ENCODE results near the gene FTSJ1.

The FTSJ1 gene

GRCh38 chrX:48475296-48475695 lies 703 bp upstream of the FTSJ1 start:
- ATAC-seq (ENCODE audit: low read depth) (no peak), DNase-seq (ENCODE audit: low spot score in 2 of 2) (no peak)
- H3K27ac Mint-ChIP-seq: peak overlapping the region; percentile 89
- peaks cover 22% of the 10 kb centered on the region for H3K4me1 Mint-ChIP-seq
- H3K9me3 Mint-ChIP-seq: no peaks in the 10 kb centered on the region
- H3K27me3 Mint-ChIP-seq: no peaks in the 10 kb centered on the region
- peak overlapping the region; percentile 83 for H3K4me3 Mint-ChIP-seq
- H3K36me3 Mint-ChIP-seq: peaks cover 8% of the 10 kb centered on the region

- peak overlapping the region; percentile 89 for H3K27ac Mint-ChIP-seq
- no peaks in the 10 kb centered on the region for H3K27me3 Mint-ChIP-seq
- no peak for ATAC-seq (ENCODE audit: low read depth)
- no peak for DNase-seq (ENCODE audit: low spot score in 2 of 2)
- H3K36me3 Mint-ChIP-seq: peaks cover 13% of the 10 kb centered on the region
- peak overlapping the region; percentile 83 for H3K4me3 Mint-ChIP-seq
- peaks cover 27% of the 10 kb centered on the region for H3K4me1 Mint-ChIP-seq
- H3K9me3 Mint-ChIP-seq: no peaks in the 10 kb centered on the region
These were observed 920 bp downstream of the FTSJ1 start for GRCh38 chrX:48476919-48477318.

GRCh38 chrX:48477960-48478755 lies 2.2 kb downstream of the FTSJ1 start:
- no peak for ATAC-seq (ENCODE audit: low read depth)
- no peak overlapping the region for H3K4me3 Mint-ChIP-seq
- DNase-seq (ENCODE audit: low spot score in 2 of 2): no peak
- peaks cover 27% of the 10 kb centered on the region for H3K4me1 Mint-ChIP-seq
- H3K27me3 Mint-ChIP-seq: no peaks in the 10 kb centered on the region
- no peaks in the 10 kb centered on the region for H3K9me3 Mint-ChIP-seq
- peaks cover 13% of the 10 kb centered on the region for H3K36me3 Mint-ChIP-seq
- no peak overlapping the region for H3K27ac Mint-ChIP-seq

- Mint-ChIP-seq H3K4me1 (peaks cover 27% of the 10 kb centered on the region), H3K27ac (no peak overlapping the region), H3K4me3 (no peak overlapping the region), H3K27me3 (no peaks in the 10 kb centered on the region), H3K9me3 (no peaks in the 10 kb centered on the region), H3K36me3 (peaks cover 13% of the 10 kb centered on the region)
- ATAC-seq (ENCODE audit: low read depth) (no peak), DNase-seq (ENCODE audit: low spot score in 2 of 2) (no peak)
These were observed 2.8 kb downstream of the FTSJ1 start for GRCh38 chrX:48478806-48479205.

- no peaks in the 10 kb centered on the region for H3K9me3 Mint-ChIP-seq
- H3K4me1 Mint-ChIP-seq: peaks cover 27% of the 10 kb centered on the region
- H3K27me3 Mint-ChIP-seq: no peaks in the 10 kb centered on the region
- H3K4me3 Mint-ChIP-seq: no peak overlapping the region
- no peak for ATAC-seq (ENCODE audit: low read depth)
- no peak for DNase-seq (ENCODE audit: low spot score in 2 of 2)
- H3K36me3 Mint-ChIP-seq: peaks cover 13% of the 10 kb centered on the region
- peak overlapping the region; percentile 9 for H3K27ac Mint-ChIP-seq
These were observed 4.1 kb downstream of the FTSJ1 start for GRCh38 chrX:48480142-48480541.

GRCh38 chrX:48480583-48480982 lies 4.6 kb downstream of the FTSJ1 start:
- DNase-seq (ENCODE audit: low spot score in 2 of 2) (no peak), ATAC-seq (ENCODE audit: low read depth) (no peak)
- Mint-ChIP-seq H3K4me1 (peaks cover 27% of the 10 kb centered on the region), H3K27ac (peak overlapping the region; percentile 9), H3K9me3 (no peaks in the 10 kb centered on the region), H3K27me3 (no peaks in the 10 kb centered on the region), H3K4me3 (no peak overlapping the region), H3K36me3 (peaks cover 13% of the 10 kb centered on the region)

GRCh38 chrX:48482526-48482925 lies 6.5 kb downstream of the FTSJ1 start:
- DNase-seq (ENCODE audit: low spot score in 2 of 2) (no peak), ATAC-seq (ENCODE audit: low read depth) (no peak)
- Mint-ChIP-seq H3K4me1 (peaks cover 15% of the 10 kb centered on the region), H3K4me3 (no peak overlapping the region), H3K36me3 (peaks cover 13% of the 10 kb centered on the region), H3K9me3 (no peaks in the 10 kb centered on the region), H3K27ac (no peak overlapping the region), H3K27me3 (no peaks in the 10 kb centered on the region)

- no peak for ATAC-seq (ENCODE audit: low read depth)
- no peak overlapping the region for H3K27ac Mint-ChIP-seq
- H3K36me3 Mint-ChIP-seq: no peaks in the 10 kb centered on the region
- H3K4me1 Mint-ChIP-seq: no peaks in the 10 kb centered on the region
- H3K27me3 Mint-ChIP-seq: peaks cover 2% of the 10 kb centered on the region
- H3K4me3 Mint-ChIP-seq: no peak overlapping the region
- H3K9me3 Mint-ChIP-seq: no peaks in the 10 kb centered on the region
- DNase-seq (ENCODE audit: low spot score in 2 of 2): no peak
These were observed 11.4 kb downstream of the FTSJ1 start for GRCh38 chrX:48487362-48487798.

- Mint-ChIP-seq H3K27ac (no peak overlapping the region), H3K4me1 (no peaks in the 10 kb centered on the region), H3K36me3 (no peaks in the 10 kb centered on the region), H3K4me3 (no peak overlapping the region), H3K9me3 (no peaks in the 10 kb centered on the region), H3K27me3 (peaks cover 2% of the 10 kb centered on the region)
- DNase-seq (ENCODE audit: low spot score in 2 of 2) (no peak), ATAC-seq (ENCODE audit: low read depth) (no peak)
These were observed 12.0 kb downstream of the FTSJ1 start for GRCh38 chrX:48488034-48488433.

GRCh38 chrX:48489296-48489695 lies 13.3 kb downstream of the FTSJ1 start:
- no peaks in the 10 kb centered on the region for H3K9me3 Mint-ChIP-seq
- ATAC-seq (ENCODE audit: low read depth): no peak
- no peak overlapping the region for H3K27ac Mint-ChIP-seq
- DNase-seq (ENCODE audit: low spot score in 2 of 2): no peak
- H3K36me3 Mint-ChIP-seq: no peaks in the 10 kb centered on the region
- H3K4me3 Mint-ChIP-seq: no peak overlapping the region
- no peaks in the 10 kb centered on the region for H3K4me1 Mint-ChIP-seq
- H3K27me3 Mint-ChIP-seq: peaks cover 3% of the 10 kb centered on the region

- Mint-ChIP-seq H3K4me3 (no peak overlapping the region), H3K9me3 (no peaks in the 10 kb centered on the region), H3K27me3 (peaks cover 3% of the 10 kb centered on the region), H3K27ac (no peak overlapping the region), H3K4me1 (no peaks in the 10 kb centered on the region), H3K36me3 (no peaks in the 10 kb centered on the region)
- ATAC-seq (ENCODE audit: low read depth): no peak
- no peak for DNase-seq (ENCODE audit: low spot score in 2 of 2)
These were observed 13.9 kb downstream of the FTSJ1 start for GRCh38 chrX:48489892-48490291.

GRCh38 chrX:48490661-48491060 lies 14.7 kb downstream of the FTSJ1 start:
- H3K4me3 Mint-ChIP-seq: no peak overlapping the region
- H3K27me3 Mint-ChIP-seq: peaks cover 3% of the 10 kb centered on the region
- H3K27ac Mint-ChIP-seq: no peak overlapping the region
- no peaks in the 10 kb centered on the region for H3K9me3 Mint-ChIP-seq
- no peaks in the 10 kb centered on the region for H3K36me3 Mint-ChIP-seq
- ATAC-seq (ENCODE audit: low read depth) (no peak), DNase-seq (ENCODE audit: low spot score in 2 of 2) (no peak)
- no peaks in the 10 kb centered on the region for H3K4me1 Mint-ChIP-seq

- Mint-ChIP-seq H3K4me3 (no peak overlapping the region), H3K9me3 (no peaks in the 10 kb centered on the region), H3K27ac (no peak overlapping the region), H3K4me1 (no peaks in the 10 kb centered on the region), H3K36me3 (no peaks in the 10 kb centered on the region), H3K27me3 (peaks cover 3% of the 10 kb centered on the region)
- ATAC-seq (ENCODE audit: low read depth): no peak
- DNase-seq (ENCODE audit: low spot score in 2 of 2): no peak
These were observed 15.8 kb downstream of the FTSJ1 start for GRCh38 chrX:48491809-48492208.

GRCh38 chrX:48492293-48492910 lies 16.4 kb downstream of the FTSJ1 start:
- DNase-seq (ENCODE audit: low spot score in 2 of 2) (no peak), ATAC-seq (ENCODE audit: low read depth) (no peak)
- H3K27me3 Mint-ChIP-seq: peaks cover 3% of the 10 kb centered on the region
- H3K36me3 Mint-ChIP-seq: no peaks in the 10 kb centered on the region
- H3K9me3 Mint-ChIP-seq: no peaks in the 10 kb centered on the region
- H3K27ac Mint-ChIP-seq: no peak overlapping the region
- no peak overlapping the region for H3K4me3 Mint-ChIP-seq
- H3K4me1 Mint-ChIP-seq: no peaks in the 10 kb centered on the region
